HG02759 (cell line): ENCODE data around the gene STX8.
"Not testable (repeated sequence)": the region's sequence is repeated elsewhere in the genome, so short reads cannot be mapped to it uniquely, and the experiment has no call there.

Experiments
- ATAC-seq: cut with Tn5 transposase; IDR thresholded peaks from one replicate; pipeline ENCODE4 v1.9.1; 2021; ENCODE audit warnings: mild to moderate bottlenecking, moderate library complexity; ENCODE audit not compliant: unreplicated experiment

The STX8 gene

DNA sequence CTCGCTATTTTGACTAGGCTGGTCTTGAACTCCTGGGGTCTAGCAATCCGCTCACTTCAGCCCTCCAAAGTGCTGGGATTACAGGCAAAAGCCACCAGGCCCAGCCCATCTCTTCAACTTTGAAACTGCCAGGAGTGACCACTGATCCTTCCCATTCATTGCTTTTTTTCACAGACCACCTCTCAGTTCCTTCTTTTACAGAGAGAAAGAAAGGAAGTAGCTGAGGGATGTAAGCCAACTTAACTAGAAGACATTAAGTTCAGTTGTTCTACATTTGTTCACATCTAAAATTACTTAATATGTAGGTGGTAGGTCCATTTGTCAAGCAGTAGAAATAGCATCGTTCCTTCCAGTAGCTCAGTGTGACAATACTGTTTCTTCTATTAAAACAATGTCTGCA lies 219.8 kb downstream of the STX8 start:
- no peak for ATAC-seq

- ATAC-seq, result not testable (repeated sequence)
Measured at GRCh38 chr17:9355231-9355630, 220.4 kb downstream of the STX8 start.

DNA sequence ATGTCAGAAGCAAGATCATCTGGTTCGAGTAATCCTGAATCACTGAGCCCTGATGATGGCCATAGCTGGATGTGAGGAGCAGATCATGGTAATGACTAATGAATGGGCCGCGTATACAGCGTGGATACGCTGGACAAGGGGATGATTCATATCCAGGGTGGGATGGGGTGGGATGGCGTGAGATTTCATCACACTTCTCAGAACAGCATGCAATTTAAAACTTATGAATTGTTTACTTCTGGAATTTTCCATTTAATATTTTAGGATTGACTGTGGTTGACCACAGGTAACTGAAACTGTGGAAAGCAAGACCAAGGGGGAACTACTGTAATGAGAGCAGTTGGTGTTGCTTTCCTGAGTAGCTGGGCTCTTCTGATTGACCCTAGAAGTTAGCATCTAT lies 225.5 kb downstream of the STX8 start:
- no peak for ATAC-seq

DNA sequence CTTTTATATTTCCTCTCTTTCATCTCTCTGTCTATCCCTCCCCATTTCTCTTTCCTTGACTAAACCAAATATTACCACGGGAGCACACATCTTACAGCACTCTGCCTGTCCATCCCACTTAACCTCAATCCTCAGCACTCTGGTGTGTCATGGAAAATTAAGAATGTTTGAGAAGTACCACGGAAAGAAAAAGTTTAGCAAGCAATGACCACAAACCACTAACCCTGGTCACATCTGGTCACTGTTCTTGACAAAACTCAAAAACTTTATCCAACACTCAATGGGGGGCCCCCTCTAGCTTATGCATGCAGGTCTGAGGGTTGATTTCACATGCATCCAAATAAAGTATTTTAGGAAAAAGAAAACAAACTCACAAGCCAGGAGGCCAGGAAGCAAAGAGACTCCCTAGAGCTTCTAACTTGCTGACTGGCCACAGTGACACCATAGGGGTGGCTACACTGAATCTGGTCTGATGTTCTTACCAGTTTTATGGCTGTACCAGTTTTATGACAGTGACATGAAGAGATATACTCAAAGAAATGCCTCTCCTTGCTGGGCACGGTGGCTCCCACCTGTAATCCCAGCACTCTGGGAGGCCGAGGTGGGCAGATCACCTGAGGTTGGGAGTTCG lies 229.2 kb downstream of the STX8 start:
- ATAC-seq, result no peak

DNA sequence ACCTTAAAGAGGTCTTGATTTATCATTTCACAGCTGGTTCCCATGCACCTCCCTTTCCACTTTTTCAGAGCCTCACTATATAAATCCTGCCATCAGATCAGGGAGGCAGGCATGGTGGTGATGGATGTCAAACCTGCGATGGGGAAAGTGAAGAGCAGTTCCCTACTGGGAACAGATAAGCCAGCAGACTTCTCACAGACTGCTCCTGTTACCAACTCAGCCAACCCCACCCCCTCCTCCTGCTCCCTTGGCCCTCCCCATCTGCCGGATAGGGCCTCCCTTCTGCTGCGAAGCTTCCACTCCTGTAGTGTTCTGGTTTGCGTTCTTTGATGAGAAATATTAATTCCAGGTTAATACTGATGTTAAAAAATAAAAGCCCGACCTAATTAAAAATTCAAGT lies 232.1 kb downstream of the STX8 start:
- ATAC-seq, result no peak

- ATAC-seq, result no peak
Measured at GRCh38 chr17:9342225-9342624, 233.4 kb downstream of the STX8 start.

DNA sequence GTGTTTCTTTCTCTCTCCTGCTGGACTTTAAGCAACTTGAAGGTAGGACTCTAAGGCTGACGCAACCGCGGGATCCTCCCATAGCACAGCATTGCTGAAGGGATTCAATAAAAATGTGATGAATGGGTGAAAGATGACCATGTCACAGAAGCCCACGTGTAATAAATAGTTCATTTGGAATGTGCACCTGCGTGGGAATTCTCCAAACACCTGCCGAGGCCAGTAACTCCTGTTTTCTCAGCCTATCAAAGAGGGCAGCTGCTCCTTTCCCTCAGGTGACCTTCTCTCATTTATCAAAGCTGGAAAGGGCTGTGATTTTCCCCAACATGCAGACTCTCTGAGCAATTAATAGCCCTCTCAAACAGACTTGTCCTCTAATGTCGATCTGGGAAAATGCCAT lies 235.7 kb downstream of the STX8 start:
- no peak for ATAC-seq

DNA sequence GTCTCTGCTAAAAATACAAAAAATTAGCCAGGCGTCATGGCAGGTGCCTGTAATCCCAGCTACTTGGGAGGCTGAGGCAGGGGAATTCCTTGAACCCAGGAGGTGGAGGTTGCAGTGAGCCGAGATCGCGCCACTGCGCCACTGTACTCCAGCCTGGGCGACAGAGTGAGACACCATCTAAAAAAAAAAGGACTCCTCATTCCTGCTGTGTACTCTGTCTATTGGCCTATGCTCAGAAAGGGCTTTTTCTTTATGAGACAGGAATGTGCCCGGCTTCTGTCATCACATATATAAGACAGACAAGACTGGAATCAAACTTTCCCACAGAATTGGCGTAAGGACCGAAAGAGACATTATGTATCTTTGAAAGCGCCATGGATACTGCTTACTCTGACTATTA lies 236.1 kb downstream of the STX8 start:
- ATAC-seq, result not testable (repeated sequence)

- ATAC-seq, result no peak
Measured at GRCh38 chr17:9336817-9337216, 238.8 kb downstream of the STX8 start.

- no peak for ATAC-seq
Measured at GRCh38 chr17:9334536-9335446, 240.8 kb downstream of the STX8 start.

- ATAC-seq, result no peak
Measured at GRCh38 chr17:9332132-9332494, 243.5 kb downstream of the STX8 start.

DNA sequence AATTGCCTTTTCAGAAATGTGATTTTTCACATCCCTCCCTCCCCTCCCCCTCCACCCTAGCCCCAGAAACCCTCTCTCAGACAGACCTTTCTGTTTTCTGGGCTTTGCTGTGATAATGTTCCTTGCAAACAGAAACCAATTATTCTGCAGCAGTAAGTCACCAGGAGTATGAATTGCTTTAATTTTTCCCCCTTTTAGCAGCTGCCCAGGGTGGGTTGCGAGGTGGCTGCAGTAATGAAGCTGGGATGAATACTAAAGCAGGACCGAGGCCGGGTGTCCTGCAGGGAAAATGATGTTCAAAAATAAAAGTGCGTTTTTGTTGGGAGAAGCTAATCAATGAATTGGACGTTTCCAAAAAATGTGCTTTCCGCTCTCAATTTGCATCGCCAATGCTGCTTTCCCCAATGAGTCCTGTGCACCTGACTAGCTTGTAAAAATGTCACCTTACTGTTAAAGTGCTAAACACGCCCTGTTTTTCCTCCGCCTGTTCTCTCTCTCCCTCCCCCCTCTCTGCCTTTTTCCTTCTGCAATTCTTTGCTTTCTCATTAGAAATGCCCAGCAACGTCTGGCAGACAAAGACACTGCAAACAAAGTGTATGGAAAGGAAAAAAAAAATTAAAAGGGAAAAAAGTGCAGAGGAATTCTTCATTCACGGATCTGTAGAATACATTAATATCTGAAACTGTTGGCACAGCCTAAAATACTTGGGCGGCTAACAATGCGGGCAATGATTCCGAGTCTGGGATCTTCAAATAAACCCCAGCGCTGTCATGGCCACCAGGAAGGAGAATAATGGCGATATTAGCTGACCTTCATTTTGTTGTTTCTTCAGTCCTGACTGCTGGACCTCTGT lies 244.1 kb downstream of the STX8 start:
- ATAC-seq, result no peak

DNA sequence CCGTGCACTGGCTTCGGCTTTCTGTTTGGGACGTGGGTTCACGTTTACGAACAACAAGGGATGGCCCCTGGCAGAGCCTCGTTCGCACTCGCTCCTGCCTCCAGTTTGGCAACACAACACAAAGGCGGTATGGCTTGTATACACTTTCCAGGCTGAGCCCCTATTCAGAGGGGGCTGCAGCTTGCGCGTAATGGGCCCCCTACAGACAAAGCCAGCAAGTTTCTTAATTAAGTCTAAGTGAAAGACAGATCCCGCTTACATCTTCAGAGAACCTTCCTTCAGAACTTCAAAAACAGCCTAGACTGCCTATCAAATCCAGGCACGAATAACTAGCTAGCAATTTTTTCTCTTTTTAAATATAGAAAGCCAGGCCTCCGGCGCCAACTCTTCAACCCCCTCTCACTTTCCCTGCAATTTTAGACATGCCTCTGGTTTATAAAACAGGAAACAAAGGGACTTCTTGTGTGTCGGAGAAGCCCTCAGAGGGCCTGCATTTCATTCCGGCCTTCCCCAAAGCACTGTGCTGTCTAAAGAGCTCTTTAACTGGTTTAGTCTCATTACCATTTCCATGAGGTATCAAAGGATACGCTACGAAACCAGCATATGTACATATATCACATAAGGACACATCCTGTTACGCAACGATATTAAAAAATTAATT lies 244.9 kb downstream of the STX8 start:
- no peak for ATAC-seq

DNA sequence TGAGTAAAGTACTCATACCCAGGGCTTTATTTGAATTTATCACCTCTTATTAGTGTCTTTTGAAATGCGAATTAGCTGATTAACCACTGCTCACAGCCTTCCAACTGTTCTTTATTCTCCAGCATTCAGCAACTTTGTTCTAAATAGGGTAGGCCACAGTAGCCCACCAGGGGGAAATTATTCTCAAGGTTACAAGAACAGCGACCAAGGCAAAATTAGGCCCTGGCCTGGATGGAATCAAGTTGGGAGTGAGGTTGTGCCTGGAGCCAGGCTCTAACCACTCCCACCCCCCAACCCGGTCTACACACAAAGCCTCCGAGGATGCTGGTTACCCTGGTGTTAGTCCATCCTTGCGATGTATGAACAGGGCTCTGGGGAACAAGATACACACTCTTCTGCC lies 245.5 kb downstream of the STX8 start:
- no peak for ATAC-seq

DNA sequence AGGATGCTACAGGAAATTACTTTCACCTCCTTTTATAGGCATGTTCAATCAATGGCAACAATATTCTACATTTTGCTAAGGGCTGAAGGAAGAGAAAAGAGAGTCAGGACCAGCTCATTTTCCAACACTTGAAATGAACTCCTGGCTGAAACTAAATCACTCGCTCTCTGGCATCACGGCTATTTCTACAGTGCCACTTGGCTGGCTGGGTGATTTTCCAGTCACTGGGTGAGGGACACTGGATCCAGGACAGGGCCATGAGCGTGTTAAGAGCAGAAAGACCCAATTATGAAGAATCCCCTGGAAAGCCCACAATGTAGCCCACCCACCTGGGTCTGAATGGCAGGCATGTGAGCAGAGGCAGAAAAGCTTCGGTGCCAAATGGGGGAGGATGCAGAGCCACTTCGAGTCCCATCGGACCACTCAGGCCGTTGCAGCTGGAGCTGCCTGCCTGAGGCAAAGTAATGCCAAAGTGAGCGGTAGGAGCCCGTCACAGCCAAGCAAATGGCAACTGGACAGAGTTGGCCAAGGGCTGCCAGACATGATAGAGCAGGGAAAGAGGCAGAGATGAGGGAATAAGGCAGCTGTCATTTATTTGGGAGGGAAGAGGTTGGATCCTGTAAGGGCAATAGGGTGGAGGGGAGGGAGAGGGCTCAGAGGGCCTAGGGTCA lies 246.2 kb downstream of the STX8 start:
- no peak for ATAC-seq

DNA sequence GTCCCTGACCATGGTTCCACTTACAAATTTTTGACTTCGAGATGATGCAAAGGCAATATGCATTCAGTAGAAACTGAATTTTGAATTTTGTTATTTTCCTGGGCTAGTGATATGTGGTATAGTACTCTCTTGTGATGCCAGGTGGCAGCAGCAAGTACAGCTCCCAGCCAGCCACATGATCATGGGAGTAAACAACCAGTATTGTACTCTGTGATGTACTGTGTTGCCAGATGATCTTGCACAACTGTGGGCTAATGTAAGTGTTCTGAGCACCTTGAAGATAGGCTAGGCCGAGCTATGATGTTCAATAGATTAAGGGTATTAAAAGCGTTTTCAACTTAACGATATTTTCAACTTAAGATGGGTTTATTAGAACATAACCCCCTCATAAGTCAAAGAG lies 250.8 kb downstream of the STX8 start:
- ATAC-seq, result no peak

GRCh38 chr17:9322326-9322725 lies 253.3 kb downstream of the STX8 start:
- ATAC-seq, result no peak

DNA sequence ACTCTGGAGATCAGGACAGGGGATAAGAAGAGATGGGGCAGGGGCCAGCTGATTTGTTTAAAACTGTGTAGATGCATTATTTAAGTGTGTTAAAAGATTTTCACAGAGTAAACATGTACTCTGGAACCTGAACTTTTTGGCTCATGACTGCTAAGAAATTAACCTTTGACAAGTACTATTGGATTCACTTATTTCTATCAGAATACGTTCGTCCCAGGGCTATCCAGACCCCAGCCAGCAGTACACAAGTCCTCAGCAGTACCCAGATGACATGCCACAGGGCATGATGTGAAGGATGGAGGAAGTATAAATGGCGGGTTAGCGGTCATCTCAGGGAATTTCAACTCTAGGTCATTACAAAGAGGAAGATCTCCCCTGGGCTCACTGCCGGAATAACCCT lies 253.7 kb downstream of the STX8 start:
- no peak for ATAC-seq

GRCh38 chr17:9315360-9315759 lies 260.3 kb downstream of the STX8 start:
- no peak for ATAC-seq

DNA sequence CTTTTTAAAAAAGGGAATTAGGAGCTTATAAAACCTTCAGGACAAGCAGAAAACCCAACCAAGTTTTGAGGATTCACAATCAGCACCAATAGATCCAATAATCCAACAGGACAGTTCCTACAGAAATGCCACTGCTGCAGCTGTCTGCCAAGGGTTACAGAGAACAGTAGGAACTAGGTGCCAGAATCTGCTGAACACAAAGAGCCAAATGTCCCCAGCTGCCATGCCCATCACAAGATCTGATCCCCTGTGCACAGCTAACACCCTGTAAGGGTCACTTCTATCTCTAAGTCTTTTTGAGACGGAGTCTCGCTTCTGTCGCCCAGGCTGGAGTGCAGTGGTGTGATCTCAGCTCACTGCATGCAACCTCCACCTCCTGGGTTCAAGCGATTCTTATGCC lies 262.3 kb downstream of the STX8 start:
- no peak for ATAC-seq

DNA sequence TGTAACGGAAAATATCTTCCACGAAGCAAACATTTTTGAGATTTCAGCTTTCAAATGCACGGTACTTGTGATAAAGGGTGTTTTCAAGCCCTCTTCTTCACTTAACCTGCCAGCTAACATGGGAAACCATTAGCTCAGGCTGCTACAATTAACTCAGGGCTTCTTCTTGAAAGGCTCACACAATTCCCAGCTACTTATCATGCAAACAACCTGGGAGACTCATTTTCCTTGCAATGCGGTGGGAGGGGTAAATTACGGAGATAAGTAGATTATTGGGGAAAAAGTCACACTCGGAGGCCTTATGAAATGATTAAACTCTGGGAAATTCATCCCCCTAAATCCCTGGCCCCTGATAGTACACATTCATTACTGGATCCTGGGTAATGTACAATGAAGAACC lies 266.4 kb downstream of the STX8 start:
- no peak for ATAC-seq
